Adrenal gland (tissue), 5 donors: ENCODE measurements around the gene WEE1.

Experiments
- POLR2A ChIP-seq, 2 donors: fragments of 450-650 bp; IDR thresholded peaks; one replicate each; pipeline ENCODE4 v1.6.1; 2017; ENCODE audit warnings: antibody characterized with exemption in 2 of 2, mild to moderate bottlenecking in 2 of 2, moderate library complexity in 1 of 2
- TF ChIP-seq, protein P1 (sequence below), 6 experiments: fragments of 450-650 bp in 4 of 6; fragments of 200-600 bp in 2 of 6; sonication (generic) in 1 of 6; IDR thresholded peaks; 1 replicate in 5 of 6; 2 replicates in 1 of 6; pipeline versions ENCODE4 v1.5.1 to v1.8.0; 2016 to 2021; ENCODE audit warnings: antibody characterized with exemption in 6 of 6, mild to moderate bottlenecking in 2 of 6, moderate library complexity in 1 of 6
- donor health status: DM: no; HTN: no; CAD: no.

DNA sequence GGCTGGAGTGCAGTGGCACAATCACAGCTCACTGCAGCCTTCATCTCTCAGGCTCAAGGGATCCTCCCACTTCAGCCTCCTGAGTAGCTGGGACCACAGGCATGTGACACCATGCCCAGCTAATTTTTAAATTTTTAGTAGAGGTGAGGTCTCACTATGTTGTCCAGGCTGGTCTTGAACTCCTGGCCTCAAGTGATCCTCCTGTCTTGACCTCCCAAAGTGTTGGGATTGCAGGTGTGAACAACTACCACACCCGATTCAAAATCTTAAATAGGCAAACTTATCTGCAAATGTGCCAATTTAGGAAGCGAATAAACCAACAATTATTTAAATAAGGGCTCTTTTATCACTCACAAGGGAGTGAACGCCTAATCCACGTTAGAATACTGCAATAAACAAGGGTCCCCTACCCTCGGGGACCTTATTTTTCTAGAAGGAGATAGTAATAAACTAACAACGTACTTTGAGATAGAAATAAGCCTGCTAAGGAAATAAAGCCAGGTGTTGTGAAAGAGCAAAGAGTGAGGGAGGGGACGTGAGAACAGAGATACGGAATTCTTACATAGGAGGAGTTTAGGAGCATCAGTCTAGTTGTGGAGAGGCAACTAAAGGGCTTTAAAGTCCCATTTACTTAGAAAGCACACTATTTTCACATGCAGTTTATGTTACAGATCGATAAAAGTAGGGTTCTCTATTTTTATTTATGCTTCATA lies 3.0 kb upstream of the WEE1 start:
- TF ChIP-seq, protein P1, sequence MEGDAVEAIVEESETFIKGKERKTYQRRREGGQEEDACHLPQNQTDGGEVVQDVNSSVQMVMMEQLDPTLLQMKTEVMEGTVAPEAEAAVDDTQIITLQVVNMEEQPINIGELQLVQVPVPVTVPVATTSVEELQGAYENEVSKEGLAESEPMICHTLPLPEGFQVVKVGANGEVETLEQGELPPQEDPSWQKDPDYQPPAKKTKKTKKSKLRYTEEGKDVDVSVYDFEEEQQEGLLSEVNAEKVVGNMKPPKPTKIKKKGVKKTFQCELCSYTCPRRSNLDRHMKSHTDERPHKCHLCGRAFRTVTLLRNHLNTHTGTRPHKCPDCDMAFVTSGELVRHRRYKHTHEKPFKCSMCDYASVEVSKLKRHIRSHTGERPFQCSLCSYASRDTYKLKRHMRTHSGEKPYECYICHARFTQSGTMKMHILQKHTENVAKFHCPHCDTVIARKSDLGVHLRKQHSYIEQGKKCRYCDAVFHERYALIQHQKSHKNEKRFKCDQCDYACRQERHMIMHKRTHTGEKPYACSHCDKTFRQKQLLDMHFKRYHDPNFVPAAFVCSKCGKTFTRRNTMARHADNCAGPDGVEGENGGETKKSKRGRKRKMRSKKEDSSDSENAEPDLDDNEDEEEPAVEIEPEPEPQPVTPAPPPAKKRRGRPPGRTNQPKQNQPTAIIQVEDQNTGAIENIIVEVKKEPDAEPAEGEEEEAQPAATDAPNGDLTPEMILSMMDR (IDR thresholded peaks at IDR 0.05) = no peak
- no peak for TF ChIP-seq POLR2A (IDR thresholded peaks at IDR 0.05)
